Measurements from ENCODE around the gene NEURL1. TPM values are rescaled to one million over a fixed set of nuclear protein-coding genes. Genes with fewer than 3 reads are reported as not detected.

Gene NEURL1
- total RNA-seq, 2 experiments from 2014 or later, result 1.1 to 1.6 TPM

GRCh38 chr10:103635580-103635979 lies 142.1 kb downstream of the NEURL1 start:
- no peaks in the 10 kb centered on the region for H3K9me3 Mint-ChIP-seq
- ChIA-PET CTCF (interaction anchor here (1.0 to 1.2 kb wide), 2 partner anchors 46 to 50 kb away, joined by 3 read pairs; no protein-coding TSS in a partner anchor), POLR2A (no interaction called here)

GRCh38 chr10:103636492-103636891 lies 143.0 kb downstream of the NEURL1 start:
- H3K27me3 Mint-ChIP-seq, result no peaks in the 10 kb centered on the region
- H3K27ac Mint-ChIP-seq, result no peak overlapping the region
- H3K4me1 Mint-ChIP-seq, result peaks cover 10% of the 10 kb centered on the region
- ChIA-PET CTCF (interaction anchor here (1.0 to 1.6 kb wide), 4 partner anchors 16 to 50 kb away, joined by 3 to 6 read pairs (median 4); no protein-coding TSS in a partner anchor), POLR2A (interaction anchor here (0.6 kb wide), 1 partner anchor 368 kb away, joined by 3 read pairs; no protein-coding TSS in a partner anchor)
- no peak overlapping the region for H3K4me3 Mint-ChIP-seq
- H3K9me3 Mint-ChIP-seq, result no peaks in the 10 kb centered on the region
- DNase-seq, result no peak
- no peaks in the 10 kb centered on the region for H3K36me3 Mint-ChIP-seq (ENCODE audit: low read depth)

More at GRCh38 chr10:103635580-103635979, 142.1 kb downstream of the NEURL1 start:
- no peaks in the 10 kb centered on the region for H3K27me3 Mint-ChIP-seq
- DNase-seq, result no peak
- no peaks in the 10 kb centered on the region for H3K36me3 Mint-ChIP-seq (ENCODE audit: low read depth)
- no peak overlapping the region for H3K27ac Mint-ChIP-seq
- H3K4me1 Mint-ChIP-seq, result peaks cover 10% of the 10 kb centered on the region
- no peak overlapping the region for H3K4me3 Mint-ChIP-seq

GRCh38 chr10:103637011-103637410 lies 143.5 kb downstream of the NEURL1 start:
- no peaks in the 10 kb centered on the region for H3K9me3 Mint-ChIP-seq
- H3K36me3 Mint-ChIP-seq (ENCODE audit: low read depth), result no peaks in the 10 kb centered on the region
- peaks cover 8% of the 10 kb centered on the region for H3K4me1 Mint-ChIP-seq
- no peaks in the 10 kb centered on the region for H3K27me3 Mint-ChIP-seq
- no peak overlapping the region for H3K4me3 Mint-ChIP-seq
- no peak overlapping the region for H3K27ac Mint-ChIP-seq
- POLR2A ChIA-PET, result no interaction called here
- CTCF ChIA-PET, result interaction anchor here (0.8 to 1.6 kb wide), 3 partner anchors 16 to 60 kb away, joined by 3 to 6 read pairs (median 4); no protein-coding TSS in a partner anchor
- no peak for DNase-seq

GRCh38 chr10:103637927-103638557 lies 144.5 kb downstream of the NEURL1 start:
- POLR2A ChIA-PET, result no interaction called here
- no peak for DNase-seq
- Mint-ChIP-seq H3K27ac (no peak overlapping the region), H3K27me3 (no peaks in the 10 kb centered on the region), H3K4me1 (no peaks in the 10 kb centered on the region), H3K4me3 (no peak overlapping the region), H3K9me3 (no peaks in the 10 kb centered on the region), H3K36me3 (ENCODE audit: low read depth) (no peaks in the 10 kb centered on the region)
- CTCF ChIA-PET, result interaction anchor here (1.1 to 1.6 kb wide), 2 partner anchors 17 to 49 kb away, joined by 4 to 6 read pairs; no protein-coding TSS in a partner anchor

- Mint-ChIP-seq H3K27me3 (no peaks in the 10 kb centered on the region), H3K9me3 (no peaks in the 10 kb centered on the region), H3K4me1 (no peaks in the 10 kb centered on the region), H3K27ac (no peak overlapping the region), H3K4me3 (no peak overlapping the region), H3K36me3 (ENCODE audit: low read depth) (no peaks in the 10 kb centered on the region)
- CTCF ChIA-PET, result no interaction called here
- POLR2A ChIA-PET, result no interaction called here
- no peak for DNase-seq
Observed at GRCh38 chr10:103638948-103639347, 145.4 kb downstream of the NEURL1 start.

GRCh38 chr10:103640436-103641181 lies 147.1 kb downstream of the NEURL1 start:
- no peaks in the 10 kb centered on the region for H3K36me3 Mint-ChIP-seq (ENCODE audit: low read depth)
- no peaks in the 10 kb centered on the region for H3K27me3 Mint-ChIP-seq
- no peaks in the 10 kb centered on the region for H3K9me3 Mint-ChIP-seq
- no peak overlapping the region for H3K4me3 Mint-ChIP-seq
- ChIA-PET CTCF (interaction anchor here (1.0 kb wide), 1 partner anchor 15 kb away, joined by 3 read pairs; no protein-coding TSS in a partner anchor), POLR2A (no interaction called here)
- DNase-seq, result no peak
- H3K27ac Mint-ChIP-seq, result no peak overlapping the region
- no peaks in the 10 kb centered on the region for H3K4me1 Mint-ChIP-seq

GRCh38 chr10:103641326-103641725 lies 147.8 kb downstream of the NEURL1 start:
- H3K27ac Mint-ChIP-seq, result no peak overlapping the region
- H3K4me3 Mint-ChIP-seq, result no peak overlapping the region
- ChIA-PET CTCF (no interaction called here), POLR2A (no interaction called here)
- no peak for DNase-seq
- H3K27me3 Mint-ChIP-seq, result no peaks in the 10 kb centered on the region
- H3K36me3 Mint-ChIP-seq (ENCODE audit: low read depth), result no peaks in the 10 kb centered on the region
- no peaks in the 10 kb centered on the region for H3K9me3 Mint-ChIP-seq
- H3K4me1 Mint-ChIP-seq, result no peaks in the 10 kb centered on the region

Other genes starting within 250 kb of the NEURL1 start
- gene RPEL1, start 247.8 kb upstream of the NEURL1 start, total RNA-seq, result not detected
- under 1 TPM in 1 of 2 experiments, not detected in 1; 0.10 TPM for gene INA, start 216.6 kb upstream of the NEURL1 start, total RNA-seq
- gene PCGF6, start 142.6 kb upstream of the NEURL1 start, total RNA-seq, result 10 to 100 TPM; 12.2 to 13.0 TPM
- 10 to 100 TPM; 13.2 to 15.1 TPM for gene TAF5, start 125.7 kb upstream of the NEURL1 start, total RNA-seq
- 100 to 1,000 TPM; 260 to 276 TPM for gene ATP5MK, start 97.2 kb upstream of the NEURL1 start, total RNA-seq
- 10 to 100 TPM; 43.4 to 51.8 TPM for gene PDCD11, start 97.1 kb upstream of the NEURL1 start, total RNA-seq
- gene CALHM2, start 41.3 kb upstream of the NEURL1 start, total RNA-seq, result 100 to 1,000 TPM in 1 of 2 experiments, 10 to 100 TPM in 1; 89.6 to 109 TPM
- gene CALHM1, start 34.8 kb upstream of the NEURL1 start, total RNA-seq, result under 1 TPM; 0.12 to 0.21 TPM
- gene CALHM3, start 14.5 kb upstream of the NEURL1 start, total RNA-seq, result under 1 TPM in 1 of 2 experiments, not detected in 1; 0.17 TPM

Data from activated CD4-positive, alpha-beta T cell treated with anti-CD3 and anti-CD28 coated beads, Interleukin-2, amount 10 ng/mL, durations not matched to agents 7 days and 5 days (primary cell).